WTC11 (cell line): ENCODE results near the gene SLC25A11. TPM values are rescaled to one million over a fixed set of nuclear protein-coding genes. Genes with fewer than 3 reads are reported as not detected.

Source experiments
- ATF1 ChIP-seq: sonication (generic); formaldehyde crosslinking; IDR thresholded peaks from 2 replicates; pipeline ENCODE4 v1.8.1; 2023; ENCODE audit warnings: mild to moderate bottlenecking, moderate library complexity, missing genetic modification reagents
- CBFB ChIP-seq: sonication (generic); formaldehyde crosslinking; IDR thresholded peaks from 2 replicates; pipeline ENCODE4 v1.8.1; 2022; ENCODE audit warnings: mild to moderate bottlenecking, low read depth, missing genetic modification reagents
- CREM ChIP-seq: sonication (generic); formaldehyde crosslinking; IDR thresholded peaks from 2 replicates; pipeline ENCODE4 v1.8.1; 2022; ENCODE audit warnings: mild to moderate bottlenecking, missing genetic modification reagents, moderate library complexity
- EMX1 ChIP-seq: fragments of 250-450 bp; sonication (Bioruptor Pico); IDR thresholded peaks from 2 replicates; pipeline ENCODE4 v1.8.0; 2021; ENCODE audit warnings: mild to moderate bottlenecking
- ERG ChIP-seq: fragments of 250-450 bp; sonication (Bioruptor Pico); IDR thresholded peaks from 2 replicates; pipeline ENCODE4 v1.8.0; 2021; ENCODE audit warnings: mild to moderate bottlenecking
- FOXK1 ChIP-seq: sonication (generic); formaldehyde crosslinking; IDR thresholded peaks from 2 replicates; pipeline ENCODE4 v1.8.0; 2022; ENCODE audit warnings: mild to moderate bottlenecking, moderate library complexity, missing genetic modification reagents
- FOXP4 ChIP-seq: sonication (generic); formaldehyde crosslinking; IDR thresholded peaks from 2 replicates; pipeline ENCODE4 v1.8.0; 2022; ENCODE audit warnings: mild to moderate bottlenecking, missing genetic modification reagents
- GTF2I ChIP-seq: fragments of 250-450 bp; sonication (Bioruptor Pico); conservative IDR thresholded peaks from 2 replicates; pipeline ENCODE4 v1.4.0; 2021; ENCODE audit warnings: mild to moderate bottlenecking
- HMGA2 ChIP-seq: fragments of 250-450 bp; sonication (Bioruptor Pico); IDR thresholded peaks from 2 replicates; pipeline ENCODE4 v1.4.0; 2021; ENCODE audit warnings: mild to moderate bottlenecking, moderate library complexity
- HMGXB4 ChIP-seq: sonication (generic); formaldehyde crosslinking; IDR thresholded peaks from 2 replicates; pipeline ENCODE4 v1.8.1; 2023; ENCODE audit warnings: mild to moderate bottlenecking, moderate library complexity, missing genetic modification reagents
- IRF1 ChIP-seq: sonication (generic); formaldehyde crosslinking; IDR thresholded peaks from 2 replicates; pipeline ENCODE4 v1.8.0; 2023; ENCODE audit warnings: missing genetic modification reagents
- NFE2L1 ChIP-seq: sonication (generic); formaldehyde crosslinking; IDR thresholded peaks from 2 replicates; pipeline ENCODE4 v1.8.1; 2023; ENCODE audit warnings: missing genetic modification reagents
- NFYB ChIP-seq: sonication (generic); formaldehyde crosslinking; conservative IDR thresholded peaks from 2 replicates; pipeline ENCODE4 v1.8.0; 2022; ENCODE audit warnings: low read depth, missing genetic modification reagents
- NR3C1 ChIP-seq: sonication (generic); formaldehyde crosslinking; conservative IDR thresholded peaks from 2 replicates; pipeline ENCODE4 v1.8.1; 2023; ENCODE audit warnings: low read depth, mild to moderate bottlenecking, missing genetic modification reagents
- PRRX2 ChIP-seq: fragments of 250-450 bp; sonication (Bioruptor Pico); IDR thresholded peaks from 2 replicates; pipeline ENCODE4 v1.8.0; 2021; ENCODE audit warnings: mild to moderate bottlenecking
- RELA ChIP-seq: sonication (generic); formaldehyde crosslinking; IDR thresholded peaks from 2 replicates; pipeline ENCODE4 v1.8.1; 2022; ENCODE audit warnings: missing genetic modification reagents, mild to moderate bottlenecking, borderline replicate concordance
- RORB ChIP-seq: fragments of 250-450 bp; sonication (Bioruptor Pico); IDR thresholded peaks from 2 replicates; pipeline ENCODE4 v1.9.0; 2021; ENCODE audit warnings: mild to moderate bottlenecking
- SOX15 ChIP-seq: fragments of 250-450 bp; sonication (Bioruptor Pico); IDR thresholded peaks from 2 replicates; pipeline ENCODE4 v1.9.0; 2021; ENCODE audit warnings: mild to moderate bottlenecking
- SP1 ChIP-seq: sonication (generic); formaldehyde crosslinking; conservative IDR thresholded peaks from 2 replicates; pipeline ENCODE4 v1.8.1; 2022; ENCODE audit warnings: missing genetic modification reagents
- TP53 ChIP-seq: sonication (generic); formaldehyde crosslinking; IDR thresholded peaks from 2 replicates; pipeline ENCODE4 v1.8.1; 2023; ENCODE audit warnings: mild to moderate bottlenecking, missing genetic modification reagents
- ZBTB43 ChIP-seq: sonication (generic); formaldehyde crosslinking; IDR thresholded peaks from 2 replicates; pipeline ENCODE4 v1.8.1; 2023; ENCODE audit warnings: mild to moderate bottlenecking, missing genetic modification reagents
- ZNF121 ChIP-seq: sonication (generic); formaldehyde crosslinking; IDR thresholded peaks from 2 replicates; pipeline ENCODE4 v1.8.0; 2023; ENCODE audit warnings: missing genetic modification reagents
- ZNF138 ChIP-seq: sonication (generic); formaldehyde crosslinking; conservative IDR thresholded peaks from 2 replicates; pipeline ENCODE4 v1.8.1; 2022; ENCODE audit warnings: mild to moderate bottlenecking, moderate library complexity, missing genetic modification reagents
- ZNF423 ChIP-seq: fragments of 250-450 bp; sonication (Bioruptor Pico); IDR thresholded peaks from 2 replicates; pipeline ENCODE4 v2.1.2; 2022; ENCODE audit warnings: mild to moderate bottlenecking, moderate library complexity
- ZNF512 ChIP-seq: sonication (generic); formaldehyde crosslinking; IDR thresholded peaks from 2 replicates; pipeline ENCODE4 v1.8.1; 2022; ENCODE audit warnings: missing genetic modification reagents, borderline replicate concordance
- total RNA-seq: library from RNA; stranded (reverse); gene quantifications from 3 replicates; pipeline ENCODE4 v1.2.3, GENCODE V29; 2021
- TF ChIP-seq, protein P1 (sequence below): sonication (generic); formaldehyde crosslinking; IDR thresholded peaks from 2 replicates; pipeline ENCODE4 v1.8.1; 2023; ENCODE audit warnings: mild to moderate bottlenecking, missing genetic modification reagents, moderate library complexity
- TF ChIP-seq, protein P2 (sequence below): fragments of 250-450 bp; sonication (Bioruptor Pico); IDR thresholded peaks from 2 replicates; pipeline ENCODE4 v1.9.0; 2021; ENCODE audit warnings: moderate library complexity, mild to moderate bottlenecking, inconsistent platforms, borderline replicate concordance

Gene SLC25A11
- total RNA-seq, 1 experiment from 2014 or later: 73.7 TPM

GRCh38 chr17:4948166-4948930 lies 8.5 kb upstream of the SLC25A11 start, which contains the start of gene PFN1 (continued):
- TF ChIP-seq NFYB (no peak; the same call in 1 of the 2 replicates), ZBTB43 (peak; percentile 79), NFE2L1 (CRISPR knock-in tag) (peak; percentile 80; the same call in 1 of the 2 replicates), HMGA2 (CRISPR knock-in tag) (no peak), NR3C1 (peak; percentile 71; the same call in 1 of the 2 replicates), HMGXB4 (CRISPR knock-in tag) (peak; percentile 84; the same call in 1 of the 2 replicates), ZNF121 (CRISPR knock-in tag) (no peak), IRF1 (CRISPR knock-in tag) (peak; percentile 39; the same call in 1 of the 2 replicates), TP53 (CRISPR knock-in tag) (peak; percentile 67), EMX1 (CRISPR knock-in tag) (no peak), FOXK1 (CRISPR knock-in tag) (0 out of 2 replicates have a peak, but pooled peaks have one; percentile 48), ERG (CRISPR knock-in tag) (no peak), ZNF138 (CRISPR knock-in tag) (no peak; the same call in 1 of the 2 replicates), ATF1 (peak; percentile 91; the same call in 1 of the 2 replicates), FOXP4 (CRISPR knock-in tag) (peak; percentile 72), ZNF423 (CRISPR knock-in tag) (no peak), CREM (CRISPR knock-in tag) (peak; percentile 71; the same call in 1 of the 2 replicates), SOX15 (no peak), CBFB (no peak), SP1 (CRISPR knock-in tag) (peak; percentile 63; the same call in 1 of the 2 replicates), PRRX2 (CRISPR knock-in tag) (0 out of 2 replicates have a peak, but pooled peaks have one; percentile 55), ZNF512 (no peak), RELA (CRISPR knock-in tag) (no peak), GTF2I (no peak), RORB (CRISPR knock-in tag) (no peak)
- TF ChIP-seq, protein P1, sequence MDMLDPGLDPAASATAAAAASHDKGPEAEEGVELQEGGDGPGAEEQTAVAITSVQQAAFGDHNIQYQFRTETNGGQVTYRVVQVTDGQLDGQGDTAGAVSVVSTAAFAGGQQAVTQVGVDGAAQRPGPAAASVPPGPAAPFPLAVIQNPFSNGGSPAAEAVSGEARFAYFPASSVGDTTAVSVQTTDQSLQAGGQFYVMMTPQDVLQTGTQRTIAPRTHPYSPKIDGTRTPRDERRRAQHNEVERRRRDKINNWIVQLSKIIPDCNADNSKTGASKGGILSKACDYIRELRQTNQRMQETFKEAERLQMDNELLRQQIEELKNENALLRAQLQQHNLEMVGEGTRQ (CRISPR knock-in tag): no peak; the same call in 1 of the 2 replicates
- TF ChIP-seq, protein P2, sequence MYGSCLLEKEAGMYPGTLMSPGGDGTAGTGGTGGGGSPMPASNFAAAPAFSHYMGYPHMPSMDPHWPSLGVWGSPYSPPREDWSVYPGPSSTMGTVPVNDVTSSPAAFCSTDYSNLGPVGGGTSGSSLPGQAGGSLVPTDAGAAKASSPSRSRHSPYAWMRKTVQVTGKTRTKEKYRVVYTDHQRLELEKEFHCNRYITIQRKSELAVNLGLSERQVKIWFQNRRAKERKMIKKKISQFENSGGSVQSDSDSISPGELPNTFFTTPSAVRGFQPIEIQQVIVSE (CRISPR knock-in tag): no peak
